Activated T-helper 9 cell treated with anti-CD3 and anti-CD28 coated beads, Interleukin-2, amount 50 U/mL, for 16 hours (primary cell): ENCODE results near the gene HARBI1.
"Not testable (repeated sequence)": the region's sequence is repeated elsewhere in the genome, so short reads cannot be mapped to it uniquely, and the experiment has no call there.

Experiments
- DNase-seq: peaks from one replicate; pipeline ENCODE4 v3.0.0-alpha.2; 2020; ENCODE audit warnings: low read depth

The HARBI1 gene

GRCh38 chr11:46594785-46595184 is 22.2 kb downstream of the HARBI1 start:
- DNase-seq: no peak

GRCh38 chr11:46594374-46594700 is 22.7 kb downstream of the HARBI1 start:
- no peak for DNase-seq

GRCh38 chr11:46593550-46594373 is 23.3 kb downstream of the HARBI1 start, which contains the start of gene AMBRA1:
Gene AMBRA1, minus strand, starts transcription at chr11:46594023. Its CDS starts 45,643 bp downstream, at chr11:46548380.
- DNase-seq: peak; percentile 68

- DNase-seq: no peak
These were observed 26.1 kb downstream of the HARBI1 start for GRCh38 chr11:46590740-46591605.

GRCh38 chr11:46588915-46589314 is 28.1 kb downstream of the HARBI1 start:
- DNase-seq: no peak

- DNase-seq: no peak
These were observed 28.9 kb downstream of the HARBI1 start for GRCh38 chr11:46588131-46588530.

- not testable (repeated sequence) for DNase-seq
These were observed 33.5 kb downstream of the HARBI1 start for GRCh38 chr11:46583513-46583912.

- no peak for DNase-seq
These were observed 34.4 kb downstream of the HARBI1 start for GRCh38 chr11:46582588-46582987.

- no peak for DNase-seq
These were observed 40.0 kb downstream of the HARBI1 start for GRCh38 chr11:46577058-46577457.

- no peak for DNase-seq
These were observed 42.4 kb downstream of the HARBI1 start for GRCh38 chr11:46574656-46575055.

GRCh38 chr11:46570790-46571398 is 46.1 kb downstream of the HARBI1 start:
- DNase-seq: no peak

GRCh38 chr11:46565232-46565840 is 51.7 kb downstream of the HARBI1 start:
- DNase-seq: no peak

GRCh38 chr11:46564459-46564858 is 52.6 kb downstream of the HARBI1 start:
- DNase-seq: no peak

- no peak for DNase-seq
These were observed 54.5 kb downstream of the HARBI1 start for GRCh38 chr11:46562527-46562926.

- no peak for DNase-seq
These were observed 56.6 kb downstream of the HARBI1 start for GRCh38 chr11:46560300-46560991.

GRCh38 chr11:46559815-46560214 is 57.2 kb downstream of the HARBI1 start:
- no peak for DNase-seq

- no peak for DNase-seq
These were observed 59.3 kb downstream of the HARBI1 start for GRCh38 chr11:46557684-46558151.

GRCh38 chr11:46555267-46556054 is 61.6 kb downstream of the HARBI1 start:
- no peak for DNase-seq

- no peak for DNase-seq
These were observed 62.5 kb downstream of the HARBI1 start for GRCh38 chr11:46554213-46555147.

GRCh38 chr11:46553814-46554212 is 63.2 kb downstream of the HARBI1 start:
- DNase-seq: no peak
